ENCODE data around the gene SMAD1. TPM values are rescaled to one million over a fixed set of nuclear protein-coding genes. Genes with fewer than 3 reads are reported as not detected.
"Not testable (repeated sequence)": the region's sequence is repeated elsewhere in the genome, so short reads cannot be mapped to it uniquely, and the experiment has no call there.

Gene SMAD1
- total RNA-seq, 1 donor from 2014 or later: 82.8 TPM

GRCh38 chr4:145531859-145532258 lies 50.2 kb downstream of the SMAD1 start:
- peaks cover 6% of the 10 kb centered on the region for H3K36me3 Mint-ChIP-seq (ENCODE audit: low read depth, unreplicated experiment)
- H3K27me3 Mint-ChIP-seq (ENCODE audit: unreplicated experiment): no peaks in the 10 kb centered on the region
- H3K4me1 Mint-ChIP-seq (ENCODE audit: unreplicated experiment): peaks cover 22% of the 10 kb centered on the region
- no peak for TF ChIP-seq CTCF (IDR thresholded peaks at IDR 0.05; ENCODE audit: unreplicated experiment)
- no peak overlapping the region for H3K27ac Mint-ChIP-seq (ENCODE audit: unreplicated experiment)
- no peak for DNase-seq (ENCODE audit: low spot score)
- no peaks in the 10 kb centered on the region for H3K9me3 Mint-ChIP-seq (ENCODE audit: unreplicated experiment)
- H3K4me3 Mint-ChIP-seq (ENCODE audit: unreplicated experiment): no peak overlapping the region

GRCh38 chr4:145533001-145533400 lies 51.3 kb downstream of the SMAD1 start:
- no peak overlapping the region for H3K27ac Mint-ChIP-seq (ENCODE audit: unreplicated experiment)
- no peak for TF ChIP-seq CTCF (IDR thresholded peaks at IDR 0.05; ENCODE audit: unreplicated experiment)
- peaks cover 24% of the 10 kb centered on the region for H3K4me1 Mint-ChIP-seq (ENCODE audit: unreplicated experiment)
- H3K27me3 Mint-ChIP-seq (ENCODE audit: unreplicated experiment): no peaks in the 10 kb centered on the region
- peaks cover 3% of the 10 kb centered on the region for H3K36me3 Mint-ChIP-seq (ENCODE audit: low read depth, unreplicated experiment)
- H3K9me3 Mint-ChIP-seq (ENCODE audit: unreplicated experiment): no peaks in the 10 kb centered on the region
- H3K4me3 Mint-ChIP-seq (ENCODE audit: unreplicated experiment): no peak overlapping the region
- DNase-seq (ENCODE audit: low spot score): no peak

GRCh38 chr4:145533415-145533814 lies 51.8 kb downstream of the SMAD1 start:
- H3K27me3 Mint-ChIP-seq (ENCODE audit: unreplicated experiment); H3K27ac Mint-ChIP-seq (ENCODE audit: unreplicated experiment); H3K36me3 Mint-ChIP-seq (ENCODE audit: low read depth, unreplicated experiment); DNase-seq (ENCODE audit: low spot score); H3K9me3 Mint-ChIP-seq (ENCODE audit: unreplicated experiment); H3K4me3 Mint-ChIP-seq (ENCODE audit: unreplicated experiment): not testable (repeated sequence)
- peaks cover 24% of the 10 kb centered on the region for H3K4me1 Mint-ChIP-seq (ENCODE audit: unreplicated experiment)

GRCh38 chr4:145533961-145534360 lies 52.3 kb downstream of the SMAD1 start:
- TF ChIP-seq CTCF (IDR thresholded peaks at IDR 0.05; ENCODE audit: unreplicated experiment): no peak
- Mint-ChIP-seq H3K4me3 (ENCODE audit: unreplicated experiment) (no peak overlapping the region), H3K9me3 (ENCODE audit: unreplicated experiment) (no peaks in the 10 kb centered on the region), H3K4me1 (ENCODE audit: unreplicated experiment) (peaks cover 28% of the 10 kb centered on the region), H3K27me3 (ENCODE audit: unreplicated experiment) (no peaks in the 10 kb centered on the region), H3K36me3 (ENCODE audit: low read depth, unreplicated experiment) (peaks cover 3% of the 10 kb centered on the region), H3K27ac (ENCODE audit: unreplicated experiment) (no peak overlapping the region)
- no peak for DNase-seq (ENCODE audit: low spot score)

- Mint-ChIP-seq H3K27ac (ENCODE audit: unreplicated experiment) (no peak overlapping the region), H3K36me3 (ENCODE audit: low read depth, unreplicated experiment) (peaks cover 7% of the 10 kb centered on the region), H3K4me3 (ENCODE audit: unreplicated experiment) (no peak overlapping the region), H3K9me3 (ENCODE audit: unreplicated experiment) (no peaks in the 10 kb centered on the region), H3K4me1 (ENCODE audit: unreplicated experiment) (peaks cover 33% of the 10 kb centered on the region), H3K27me3 (ENCODE audit: unreplicated experiment) (no peaks in the 10 kb centered on the region)
- no peak for DNase-seq (ENCODE audit: low spot score)
- no peak for TF ChIP-seq CTCF (IDR thresholded peaks at IDR 0.05; ENCODE audit: unreplicated experiment)
Measured at GRCh38 chr4:145535202-145535601, 53.5 kb downstream of the SMAD1 start.

GRCh38 chr4:145536044-145536443 lies 54.4 kb downstream of the SMAD1 start:
- peaks cover 37% of the 10 kb centered on the region for H3K4me1 Mint-ChIP-seq (ENCODE audit: unreplicated experiment)
- H3K9me3 Mint-ChIP-seq (ENCODE audit: unreplicated experiment): no peaks in the 10 kb centered on the region
- H3K27ac Mint-ChIP-seq (ENCODE audit: unreplicated experiment): no peak overlapping the region
- H3K27me3 Mint-ChIP-seq (ENCODE audit: unreplicated experiment): no peaks in the 10 kb centered on the region
- DNase-seq (ENCODE audit: low spot score): no peak
- H3K36me3 Mint-ChIP-seq (ENCODE audit: low read depth, unreplicated experiment): peaks cover 7% of the 10 kb centered on the region
- no peak for TF ChIP-seq CTCF (IDR thresholded peaks at IDR 0.05; ENCODE audit: unreplicated experiment)
- no peak overlapping the region for H3K4me3 Mint-ChIP-seq (ENCODE audit: unreplicated experiment)

Data from endothelial cell (in vitro differentiated cells).